B cell (primary cell): ENCODE measurements around the gene RHEBL1.

Experiments
- EZH2 ChIP-seq: IDR thresholded peaks from 2 replicates; pipeline ENCODE4 v1.6.1; 2012; ENCODE audit warnings: borderline replicate concordance, low read depth, mild to moderate bottlenecking, moderate library complexity, low read length; ENCODE audit not compliant: insufficient read depth, poor library complexity, severe bottlenecking
- TF ChIP-seq, protein P1 (sequence below): fragments of 200-600 bp; IDR thresholded peaks from one replicate; pipeline ENCODE4 v1.8.0; 2022; ENCODE audit warnings: antibody characterized with exemption, mild to moderate bottlenecking

DNA sequence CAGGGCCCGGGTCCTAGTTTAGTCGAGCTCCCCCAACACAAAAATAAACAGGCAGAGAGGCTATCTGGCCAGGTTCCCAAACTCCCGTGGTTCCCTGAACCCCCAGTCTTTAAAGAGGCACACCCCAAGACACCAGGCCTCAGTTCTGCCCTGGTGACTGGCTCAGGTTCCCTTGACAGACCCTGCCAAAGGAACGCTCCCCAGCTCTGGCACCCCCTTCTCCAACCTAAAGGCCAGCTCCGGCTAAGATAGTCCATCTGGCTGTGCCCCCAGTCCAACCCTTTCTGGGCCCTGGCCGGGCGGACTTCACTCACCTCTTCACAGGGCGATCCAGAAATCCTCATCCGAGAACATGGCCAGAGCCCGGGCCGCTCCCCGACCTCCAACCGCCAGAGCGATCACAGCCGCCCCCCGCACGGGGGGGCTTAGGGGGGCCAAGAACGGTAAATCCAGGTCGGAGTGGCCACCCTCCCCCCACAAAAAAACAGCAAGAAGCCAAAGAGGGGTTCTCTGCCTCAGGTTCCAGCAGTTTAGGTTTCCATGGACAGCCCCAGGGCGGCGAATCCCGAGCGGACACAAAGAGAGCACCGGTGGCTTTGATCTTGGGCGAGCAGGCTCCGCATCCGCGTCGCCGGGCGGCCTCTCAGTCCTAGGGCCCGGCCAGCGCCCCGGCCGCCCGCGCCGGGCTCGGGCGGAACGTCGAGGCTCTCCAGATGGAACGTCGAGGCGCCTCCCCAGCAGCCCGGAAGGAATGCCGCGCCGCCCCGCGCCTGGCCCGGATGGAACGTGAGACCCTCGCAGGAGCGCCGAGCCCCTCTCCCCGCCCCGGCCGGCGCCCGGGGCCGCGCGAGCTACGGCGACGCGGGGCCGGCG is 10.2 kb downstream of the RHEBL1 start:
- TF ChIP-seq, protein P1, sequence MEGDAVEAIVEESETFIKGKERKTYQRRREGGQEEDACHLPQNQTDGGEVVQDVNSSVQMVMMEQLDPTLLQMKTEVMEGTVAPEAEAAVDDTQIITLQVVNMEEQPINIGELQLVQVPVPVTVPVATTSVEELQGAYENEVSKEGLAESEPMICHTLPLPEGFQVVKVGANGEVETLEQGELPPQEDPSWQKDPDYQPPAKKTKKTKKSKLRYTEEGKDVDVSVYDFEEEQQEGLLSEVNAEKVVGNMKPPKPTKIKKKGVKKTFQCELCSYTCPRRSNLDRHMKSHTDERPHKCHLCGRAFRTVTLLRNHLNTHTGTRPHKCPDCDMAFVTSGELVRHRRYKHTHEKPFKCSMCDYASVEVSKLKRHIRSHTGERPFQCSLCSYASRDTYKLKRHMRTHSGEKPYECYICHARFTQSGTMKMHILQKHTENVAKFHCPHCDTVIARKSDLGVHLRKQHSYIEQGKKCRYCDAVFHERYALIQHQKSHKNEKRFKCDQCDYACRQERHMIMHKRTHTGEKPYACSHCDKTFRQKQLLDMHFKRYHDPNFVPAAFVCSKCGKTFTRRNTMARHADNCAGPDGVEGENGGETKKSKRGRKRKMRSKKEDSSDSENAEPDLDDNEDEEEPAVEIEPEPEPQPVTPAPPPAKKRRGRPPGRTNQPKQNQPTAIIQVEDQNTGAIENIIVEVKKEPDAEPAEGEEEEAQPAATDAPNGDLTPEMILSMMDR = no peak
- TF ChIP-seq EZH2 = no peak
